A549 (cell line): ENCODE results near the gene NDC80.

ENCODE experiments used
- CTCF ChIP-seq: fragments of >200 bp; sonication (Bioruptor Twin); formaldehyde crosslinking; IDR thresholded peaks from 3 replicates; pipeline ENCODE4 v1.5.1; 2016
- JUN ChIP-seq, 2 experiments: fragments of >200 bp; sonication (Bioruptor Twin); formaldehyde crosslinking; IDR thresholded peaks; 2 replicates in 1 of 2; 3 replicates in 1 of 2; pipeline ENCODE4 v1.6.1; 2016 to 2017
- KDM5A ChIP-seq: fragments of 200-600 bp; sonication (generic); IDR thresholded peaks from 2 replicates; pipeline ENCODE4 v1.6.1; 2016; ENCODE audit warnings: antibody characterized with exemption, mild to moderate bottlenecking
- MAFK ChIP-seq: fragments of 450-650 bp; IDR thresholded peaks from 2 replicates; pipeline ENCODE4 v1.6.1; 2014; ENCODE audit not compliant: partially characterized antibody
- MYC ChIP-seq: IDR thresholded peaks from 2 replicates; pipeline ENCODE4 v1.6.1; 2012; ENCODE audit warnings: mild to moderate bottlenecking, inconsistent platforms, low read length, improper control_type of control experiment, borderline replicate concordance
- RCOR1 ChIP-seq: fragments of 150-350 bp; IDR thresholded peaks from 2 replicates; pipeline ENCODE4 v1.6.1; 2014; ENCODE audit warnings: antibody characterized with exemption, low read length, low read depth
- SREBF2 ChIP-seq: fragments of 450-650 bp; IDR thresholded peaks from 2 replicates; pipeline ENCODE4 v1.6.1; 2014; ENCODE audit warnings: mild to moderate bottlenecking, moderate library complexity
- ZC3H11A ChIP-seq: fragments of 450-650 bp; IDR thresholded peaks from 2 replicates; pipeline ENCODE4 v1.6.1; 2014; ENCODE audit warnings: antibody characterized with exemption, mild to moderate bottlenecking
- TF ChIP-seq, protein P1 (sequence below): fragments of 250-450 bp; sonication (Bioruptor Pico); IDR thresholded peaks from 2 replicates; pipeline ENCODE4 v1.5.0; 2021; ENCODE audit warnings: mild to moderate bottlenecking, moderate library complexity, borderline replicate concordance

DNA sequence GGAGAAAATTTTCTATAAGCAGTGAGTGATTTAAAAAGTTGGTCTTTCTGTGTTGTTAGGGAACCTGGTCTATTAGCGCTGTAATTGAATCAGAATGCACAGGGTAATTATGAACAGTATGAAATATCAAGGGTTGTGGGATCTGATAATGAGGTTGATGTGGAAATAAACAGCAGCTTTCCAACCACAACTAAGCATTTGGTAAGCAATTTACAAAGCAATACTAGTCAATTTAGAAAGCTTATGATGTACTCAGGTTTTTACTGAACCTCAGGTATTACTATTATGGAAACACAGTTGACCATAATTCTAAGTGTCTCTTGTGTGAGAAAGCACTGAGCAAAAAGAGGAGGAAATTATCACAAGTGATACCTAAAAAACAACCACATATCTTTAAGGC is 73.2 kb downstream of the NDC80 start:
- TF ChIP-seq, protein P1, sequence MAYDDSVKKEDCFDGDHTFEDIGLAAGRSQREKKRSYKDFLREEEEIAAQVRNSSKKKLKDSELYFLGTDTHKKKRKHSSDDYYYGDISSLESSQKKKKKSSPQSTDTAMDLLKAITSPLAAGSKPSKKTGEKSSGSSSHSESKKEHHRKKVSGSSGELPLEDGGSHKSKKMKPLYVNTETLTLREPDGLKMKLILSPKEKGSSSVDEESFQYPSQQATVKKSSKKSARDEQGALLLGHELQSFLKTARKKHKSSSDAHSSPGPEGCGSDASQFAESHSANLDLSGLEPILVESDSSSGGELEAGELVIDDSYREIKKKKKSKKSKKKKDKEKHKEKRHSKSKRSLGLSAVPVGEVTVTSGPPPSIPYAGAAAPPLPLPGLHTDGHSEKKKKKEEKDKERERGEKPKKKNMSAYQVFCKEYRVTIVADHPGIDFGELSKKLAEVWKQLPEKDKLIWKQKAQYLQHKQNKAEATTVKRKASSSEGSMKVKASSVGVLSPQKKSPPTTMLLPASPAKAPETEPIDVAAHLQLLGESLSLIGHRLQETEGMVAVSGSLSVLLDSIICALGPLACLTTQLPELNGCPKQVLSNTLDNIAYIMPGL (CRISPR knock-in tag) = no peak
- TF ChIP-seq KDM5A (no peak), ZC3H11A (no peak), RCOR1 (no peak), CTCF (no peak), SREBF2 (no peak), JUN (IDR thresholded peaks at IDR 0.05) (no peak), MAFK (no peak), MYC (no peak)
